Natural killer cell (primary cell): ENCODE results near the gene NT5DC4. TPM values are rescaled to one million over a fixed set of nuclear protein-coding genes. Genes with fewer than 3 reads are reported as not detected.

Source experiments
- ATAC-seq, 3 donors: fragments of 150-1000 bp in 2 of 3; fragments of 200-7000 bp in 1 of 3; cut with Tn5 transposase; 1 replicate in 1 of 3; 2 replicates in 2 of 3; pipeline ENCODE4 v1.10.0; 2021; ENCODE audit warnings: mild to moderate bottlenecking in 2 of 3, moderate library complexity in 2 of 3
- DNase-seq, 2 donors: peaks; one replicate each; pipeline versions ENCODE4 v3.0.0 to v3.0.0-alpha.2; 2013 to 2021; ENCODE audit warnings: mixed read lengths in 1 of 2
- H3K27ac ChIP-seq: one replicate; pipeline ENCODE4 v1.5.1; 2013; ENCODE audit warnings: mild to moderate bottlenecking, low read length
- H3K27me3 ChIP-seq: one replicate; pipeline ENCODE4 v1.6.1; 2013; ENCODE audit warnings: low read length; ENCODE audit not compliant: control insufficient read depth, insufficient read depth
- H3K36me3 ChIP-seq: one replicate; pipeline ENCODE4 v1.6.1; 2013; ENCODE audit warnings: low read length; ENCODE audit not compliant: control insufficient read depth, insufficient read depth
- H3K4me1 ChIP-seq: one replicate; pipeline ENCODE4 v1.6.1; 2013; ENCODE audit warnings: low read length; ENCODE audit not compliant: control insufficient read depth, insufficient read depth
- H3K4me3 ChIP-seq: one replicate; pipeline ENCODE4 v1.5.1; 2013; ENCODE audit warnings: low read length
- H3K9me3 ChIP-seq: one replicate; pipeline ENCODE4 v1.6.1; 2013; ENCODE audit warnings: low read length; ENCODE audit not compliant: control insufficient read depth, insufficient read depth
- H3K27ac Mint-ChIP-seq, 2 donors: one replicate each; pipeline ENCODE4 v1.8.0; 2022; ENCODE audit warnings: mild to moderate bottlenecking in 2 of 2, mixed read lengths in 2 of 2, moderate library complexity in 1 of 2
- H3K27me3 Mint-ChIP-seq, 2 donors: one replicate each; pipeline ENCODE4 v1.8.0; 2022; ENCODE audit warnings: low read depth in 2 of 2, mixed read lengths in 2 of 2
- H3K36me3 Mint-ChIP-seq: one replicate; pipeline ENCODE4 v1.8.0; 2022; ENCODE audit warnings: mixed read lengths
- H3K4me1 Mint-ChIP-seq, 2 donors: one replicate each; pipeline ENCODE4 v1.8.0; 2022; ENCODE audit warnings: mixed read lengths in 2 of 2
- H3K4me3 Mint-ChIP-seq: one replicate; pipeline ENCODE4 v1.8.0; 2022; ENCODE audit warnings: mild to moderate bottlenecking, moderate library complexity, mixed read lengths
- H3K9me3 Mint-ChIP-seq, 2 donors: one replicate each; pipeline ENCODE4 v1.8.0; 2022; ENCODE audit warnings: mixed read lengths in 2 of 2
- CTCF ChIP-seq: fragments of 200-600 bp; IDR thresholded peaks from one replicate; pipeline ENCODE4 v1.8.0; 2022; ENCODE audit warnings: antibody characterized with exemption
- WGBS: methylation state at CpG from one replicate; pipeline ENCODE4 v1.1.7; 2013; ENCODE audit warnings: missing lambda C conversion rate; ENCODE audit not compliant: insufficient coverage; 5-methylcytosine and 5-hydroxymethylcytosine counted together
- intact Hi-C: fragments of 100-400 bp; cut with micrococcal nuclease; formaldehyde crosslinking; loops from one replicate; pipeline ENCODE4 v1.14.2; 2022
- total RNA-seq, 4 donors: library from RNA; stranded (reverse); fragments of 120-200 nt in 1 of 4; gene quantifications; one replicate each; pipeline versions ENCODE4 v1.2.3 to v1.2.4, GENCODE V29; 2013 to 2022

The NT5DC4 gene
- total RNA-seq, 3 donors from 2014 or later (not counting 1 experiment from before 2014, with no cell fraction given), result 0.45 to 2.0 TPM; not detected in 1

DNA sequence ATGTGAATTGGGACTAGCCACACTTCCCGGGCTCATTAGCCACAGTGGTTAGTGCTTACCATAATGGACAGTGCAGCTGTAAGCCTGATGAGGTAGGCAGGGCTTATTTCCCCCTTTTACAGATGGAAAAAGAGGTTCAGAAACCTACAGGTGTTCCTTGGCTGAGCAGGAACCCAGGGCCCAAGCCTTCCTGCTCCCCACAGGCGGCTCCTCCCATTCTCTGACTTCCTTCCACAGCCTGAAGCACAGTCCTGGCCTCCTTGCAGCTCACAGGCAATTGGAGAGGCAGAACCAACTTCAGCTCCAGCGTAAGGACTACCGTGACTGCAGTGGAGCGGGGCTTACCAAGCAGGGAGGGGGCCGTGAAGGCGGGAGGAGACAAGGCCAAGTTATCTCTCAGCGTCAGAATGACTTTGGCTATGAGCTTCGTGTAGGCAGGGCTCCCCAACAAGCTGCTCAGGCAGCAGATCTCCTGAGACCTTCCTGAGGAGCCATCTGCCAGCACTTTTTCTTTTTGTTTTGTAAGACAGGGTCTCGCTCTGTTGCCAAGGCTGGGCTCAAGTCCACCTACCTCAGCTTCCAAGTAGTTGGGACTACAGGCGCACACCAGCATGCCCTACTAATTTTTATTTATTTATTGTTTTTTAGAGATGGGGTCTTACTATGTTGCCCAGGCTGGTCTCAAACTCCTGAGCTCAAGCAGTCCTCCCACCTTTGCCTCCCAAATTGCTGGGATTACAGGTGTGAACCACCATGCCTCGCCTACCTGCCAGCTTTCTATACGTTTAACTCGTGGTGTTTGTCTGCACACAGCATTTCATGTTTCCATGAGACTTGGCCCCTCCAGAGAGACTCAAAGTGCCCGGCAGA lies 34.2 kb upstream of the NT5DC4 start:
- TF ChIP-seq CTCF, result no peak
- ATAC-seq (no peak), DNase-seq (no peak)
- Mint-ChIP-seq H3K4me1 (peaks cover 33 to 34% of the 10 kb centered on the region in 2 donors), H3K27ac (no peak overlapping the region), H3K9me3 (no peaks in the 10 kb centered on the region), H3K27me3 (no peaks in the 10 kb centered on the region), H3K36me3 (no peaks in the 10 kb centered on the region), H3K4me3 (no peak overlapping the region)
- Histone ChIP-seq H3K27me3 (no peaks in the 10 kb centered on the region), H3K9me3 (no peaks in the 10 kb centered on the region), H3K27ac (no peak overlapping the region), H3K4me1 (peaks cover 20% of the 10 kb centered on the region), H3K36me3 (no peaks in the 10 kb centered on the region), H3K4me3 (no peak overlapping the region)
- intact Hi-C loops, result no loop called here
- 81% methylated on average over 14 of the region's 15 CpGs for WGBS

- H3K27ac ChIP-seq, result no peak overlapping the region
- peaks cover 28% of the 10 kb centered on the region for H3K4me1 ChIP-seq
- no peak overlapping the region for H3K4me3 ChIP-seq
- peaks cover 43 to 44% of the 10 kb centered on the region in 2 donors for H3K4me1 Mint-ChIP-seq
- no peaks in the 10 kb centered on the region for H3K9me3 Mint-ChIP-seq
- TF ChIP-seq CTCF, result no peak
- WGBS, result 93% methylated on average over 6 of the region's 6 CpGs
- intact Hi-C loops, result no loop called here
- H3K4me3 Mint-ChIP-seq, result no peak overlapping the region
- H3K27ac Mint-ChIP-seq, result no peak overlapping the region
- DNase-seq (no peak), ATAC-seq (no peak)
- H3K9me3 ChIP-seq, result no peaks in the 10 kb centered on the region
- H3K36me3 Mint-ChIP-seq, result no peaks in the 10 kb centered on the region
- H3K27me3 ChIP-seq, result no peaks in the 10 kb centered on the region
- no peaks in the 10 kb centered on the region for H3K27me3 Mint-ChIP-seq
- H3K36me3 ChIP-seq, result no peaks in the 10 kb centered on the region
Measured at GRCh38 chr2:112687522-112687921, 33.3 kb upstream of the NT5DC4 start.

DNA sequence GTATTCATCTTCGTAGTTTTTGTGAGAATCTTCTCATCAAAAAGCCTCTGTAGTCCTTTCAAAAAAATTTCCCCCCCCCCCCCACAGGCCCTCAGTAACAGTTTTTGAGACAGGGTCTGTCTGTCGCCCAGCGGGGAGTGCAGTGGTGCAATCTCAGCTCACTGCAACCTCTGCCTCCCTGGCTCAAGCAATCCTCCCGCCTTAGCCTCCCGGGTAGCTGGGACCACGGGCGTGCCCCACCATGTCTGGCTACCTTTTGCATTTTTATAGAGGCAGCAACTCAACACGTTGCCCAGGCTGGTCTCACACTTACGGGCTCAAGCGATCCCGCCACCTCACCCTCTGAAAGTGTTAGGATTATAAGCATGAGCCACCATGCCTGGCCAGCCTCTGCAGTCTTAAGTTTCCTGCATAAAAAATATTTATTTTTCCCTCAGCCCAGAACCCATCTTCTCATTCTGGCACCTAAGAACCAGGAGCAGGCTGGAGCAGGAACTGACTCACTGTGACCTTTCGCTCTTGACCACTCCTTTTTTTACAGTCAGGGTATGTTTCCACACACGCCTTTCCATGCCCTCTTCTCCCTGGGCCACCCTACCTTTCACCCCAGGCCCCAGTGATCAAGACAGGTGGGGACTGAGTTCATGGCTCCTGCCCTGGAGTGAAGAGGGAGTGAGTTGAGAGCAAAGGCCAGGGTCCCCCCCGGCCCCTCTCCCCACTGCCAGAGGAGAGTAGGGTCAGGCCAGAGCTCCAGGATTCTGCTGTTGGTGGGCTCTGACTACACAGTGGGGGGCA lies 32.5 kb upstream of the NT5DC4 start:
- Histone ChIP-seq H3K36me3 (no peaks in the 10 kb centered on the region), H3K4me1 (peaks cover 34% of the 10 kb centered on the region), H3K27ac (no peak overlapping the region), H3K4me3 (no peak overlapping the region), H3K9me3 (no peaks in the 10 kb centered on the region), H3K27me3 (no peaks in the 10 kb centered on the region)
- ATAC-seq, result no peak
- no peaks in the 10 kb centered on the region for H3K36me3 Mint-ChIP-seq
- H3K9me3 Mint-ChIP-seq, result no peaks in the 10 kb centered on the region
- no peaks in the 10 kb centered on the region for H3K27me3 Mint-ChIP-seq
- H3K4me1 Mint-ChIP-seq, result peaks cover 50 to 51% of the 10 kb centered on the region in 2 donors
- TF ChIP-seq CTCF, result no peak
- H3K4me3 Mint-ChIP-seq, result no peak overlapping the region
- DNase-seq, result no peak
- intact Hi-C loops, result no loop called here
- 78% methylated on average over 14 of the region's 14 CpGs for WGBS
- H3K27ac Mint-ChIP-seq, result no peak overlapping the region
